H1 (cell line): ENCODE data around the gene HIVEP2.

Experiments
- CHD2 ChIP-seq: IDR thresholded peaks from 2 replicates; pipeline ENCODE4 v1.6.1; 2012; ENCODE audit warnings: low read length, improper control_type of control experiment
- CTCF ChIP-seq, 3 experiments: IDR thresholded peaks; 1 replicate in 2 of 3; 2 replicates in 1 of 3; pipeline versions ENCODE4 v1.5.1 to v1.6.1; 2011; ENCODE audit warnings: low read length in 3 of 3, mild to moderate bottlenecking in 3 of 3, inconsistent platforms in 2 of 3, low read depth in 1 of 3, moderate library complexity in 1 of 3; ENCODE audit not compliant: insufficient read depth in 1 of 3; ENCODE audit errors: control extremely low read depth in 1 of 3
- EZH2 ChIP-seq: fragments of 200-600 bp; sonication (generic); IDR thresholded peaks from 2 replicates; pipeline ENCODE4 v1.7.1; 2012; ENCODE audit warnings: low read depth, mild to moderate bottlenecking, moderate library complexity, low read length, inconsistent platforms; ENCODE audit not compliant: severe bottlenecking
- FOSL1 ChIP-seq: IDR thresholded peaks from 2 replicates; pipeline ENCODE4 v1.6.1; 2011; ENCODE audit warnings: mild to moderate bottlenecking, low read depth, low read length, moderate library complexity; ENCODE audit not compliant: insufficient read depth
- HDAC6 ChIP-seq: IDR thresholded peaks from one replicate; pipeline ENCODE4 v1.7.1; 2012; ENCODE audit warnings: low read depth, mild to moderate bottlenecking, inconsistent platforms, low read length, moderate library complexity
- KDM1A ChIP-seq: fragments of 200-600, 300-600 bp; sonication (generic); IDR thresholded peaks from 2 replicates; pipeline ENCODE4 v1.7.1; 2016; ENCODE audit warnings: mild to moderate bottlenecking, low read length, borderline replicate concordance
- MAX ChIP-seq: IDR thresholded peaks from 2 replicates; pipeline ENCODE4 v1.6.1; 2012; ENCODE audit warnings: inconsistent platforms
- POLR2A ChIP-seq, 2 experiments: IDR thresholded peaks; 1 replicate in 1 of 2; 2 replicates in 1 of 2; pipeline ENCODE4 v1.6.1; 2011; ENCODE audit warnings: low read depth in 2 of 2, low read length in 2 of 2, mild to moderate bottlenecking in 2 of 2; ENCODE audit errors: control extremely low read depth in 1 of 2
- POLR2AphosphoS5 ChIP-seq: IDR thresholded peaks from 2 replicates; pipeline ENCODE4 v1.6.1; 2011; ENCODE audit warnings: low read depth, low read length
- RAD21 ChIP-seq, 2 experiments: IDR thresholded peaks in 1 of 2; conservative IDR thresholded peaks in 1 of 2; 2 replicates each; pipeline ENCODE4 v1.6.1; 2011; ENCODE audit warnings: low read depth in 2 of 2, low read length in 2 of 2, improper control_type of control experiment in 1 of 2, inconsistent platforms in 1 of 2, mild to moderate bottlenecking in 1 of 2, moderate library complexity in 1 of 2
- SRF ChIP-seq: IDR thresholded peaks from 2 replicates; pipeline ENCODE4 v1.6.1; 2011; ENCODE audit warnings: mild to moderate bottlenecking, low read depth, low read length, moderate library complexity
- TAF1 ChIP-seq: IDR thresholded peaks from 2 replicates; pipeline ENCODE4 v1.6.1; 2011; ENCODE audit warnings: mild to moderate bottlenecking, low read depth, low read length
- TCF12 ChIP-seq: IDR thresholded peaks from 2 replicates; pipeline ENCODE4 v1.6.1; 2011; ENCODE audit warnings: low read depth, mild to moderate bottlenecking, low read length

GRCh38 chr6:142891454-142891853, 53.5 kb downstream of the HIVEP2 start:
- TF ChIP-seq RAD21 (IDR thresholded peaks at IDR 0.05 in 1 of 2, conservative IDR thresholded peaks at IDR 0.05 in 1 of 2; ENCODE audit: low read depth in 2 of 2, low read length in 2 of 2) (no peak), SRF (no peak), TAF1 (no peak), EZH2 (no peak), CTCF (IDR thresholded peaks at IDR 0.05; ENCODE audit: control extremely low read depth in 1 of 3, insufficient read depth in 1 of 3, low read depth in 1 of 3, low read length in 3 of 3) (no peak), POLR2AphosphoS5 (no peak), POLR2A (IDR thresholded peaks at IDR 0.05; ENCODE audit: control extremely low read depth in 1 of 2, low read depth in 2 of 2, low read length in 2 of 2) (no peak), CHD2 (no peak), HDAC6 (no peak), MAX (no peak), KDM1A (no peak), FOSL1 (no peak), TCF12 (no peak)
